ENCODE data around the gene ERC1.
"Not testable (repeated sequence)": the region's sequence is repeated elsewhere in the genome, so short reads cannot be mapped to it uniquely, and the experiment has no call there.

The ERC1 gene

DNA sequence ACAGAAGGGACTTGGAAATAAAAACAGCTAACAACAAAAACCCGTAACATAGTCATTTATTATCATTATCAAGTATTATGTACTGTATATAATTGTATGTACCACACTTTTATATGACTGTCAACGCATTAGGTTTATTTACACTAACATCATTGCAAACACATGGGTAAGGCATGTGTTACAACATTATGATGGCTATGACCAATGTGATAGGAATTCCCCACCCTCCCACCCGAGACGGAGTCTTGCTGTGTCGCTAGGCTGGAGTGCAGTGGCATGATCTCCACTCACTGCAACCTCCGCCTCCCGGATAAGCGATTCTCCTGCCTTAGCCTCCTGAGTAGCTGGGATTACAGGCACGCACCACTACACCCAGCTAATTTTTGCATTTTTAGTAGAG, 82.6 kb downstream of the ERC1 start:
- no peak for DNase-seq (ENCODE audit: low read depth in 2 of 2)

DNA sequence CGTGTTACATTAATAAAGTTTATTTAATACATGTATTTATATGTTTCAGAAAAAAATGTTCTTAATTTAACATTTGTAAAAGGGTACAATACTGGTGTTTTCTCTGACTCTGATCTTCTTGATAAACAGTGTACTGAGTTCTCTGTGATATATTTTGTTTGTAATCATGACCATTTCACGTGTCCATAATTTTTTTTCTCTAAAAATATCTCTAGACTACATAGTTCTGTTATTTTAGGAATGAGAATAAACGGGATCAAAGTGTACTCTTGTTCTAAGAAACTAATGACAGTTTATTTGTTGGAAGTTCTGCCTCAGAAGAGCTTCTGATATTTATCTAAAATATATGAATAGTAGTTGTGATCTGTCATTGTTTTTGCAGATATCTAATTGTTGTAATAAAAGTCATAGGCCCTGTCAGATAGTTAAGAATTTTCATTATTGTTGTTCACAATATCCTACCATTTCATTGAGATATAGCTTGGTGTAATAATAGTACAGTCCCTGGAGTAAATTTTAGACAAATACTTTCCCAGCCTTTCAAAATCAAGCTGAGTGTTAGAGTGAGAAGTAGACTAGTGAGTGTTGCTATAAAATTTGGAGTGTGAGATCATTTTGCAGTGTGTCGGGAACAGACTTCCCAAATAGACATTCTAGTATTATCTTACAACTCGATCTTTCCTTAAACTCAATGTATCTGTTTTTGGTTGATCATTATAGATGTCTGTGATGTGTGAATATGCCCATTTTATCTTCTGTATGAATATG, 86.2 kb downstream of the ERC1 start:
- no peak for DNase-seq (ENCODE audit: low read depth in 2 of 2)

DNA sequence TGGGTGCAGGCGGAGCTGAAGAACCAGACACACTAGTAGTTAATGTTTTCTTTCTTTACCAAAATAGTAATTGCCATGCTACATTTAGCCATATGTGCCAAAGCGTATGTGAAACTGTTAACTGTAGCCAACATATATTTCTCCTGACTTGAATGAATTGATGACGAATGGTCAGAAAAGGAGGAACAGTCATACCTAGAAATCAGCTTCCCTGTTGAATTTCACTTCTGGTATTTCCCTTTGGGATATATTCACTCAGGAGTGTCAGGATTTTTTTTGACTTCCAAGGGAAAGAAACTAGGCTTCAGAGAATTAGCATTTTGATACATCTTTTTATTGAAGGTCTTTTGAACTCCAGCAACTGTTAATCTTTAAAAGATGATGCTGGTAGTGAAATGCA, 87.0 kb downstream of the ERC1 start:
- no peak for DNase-seq (ENCODE audit: low read depth in 2 of 2)

DNA sequence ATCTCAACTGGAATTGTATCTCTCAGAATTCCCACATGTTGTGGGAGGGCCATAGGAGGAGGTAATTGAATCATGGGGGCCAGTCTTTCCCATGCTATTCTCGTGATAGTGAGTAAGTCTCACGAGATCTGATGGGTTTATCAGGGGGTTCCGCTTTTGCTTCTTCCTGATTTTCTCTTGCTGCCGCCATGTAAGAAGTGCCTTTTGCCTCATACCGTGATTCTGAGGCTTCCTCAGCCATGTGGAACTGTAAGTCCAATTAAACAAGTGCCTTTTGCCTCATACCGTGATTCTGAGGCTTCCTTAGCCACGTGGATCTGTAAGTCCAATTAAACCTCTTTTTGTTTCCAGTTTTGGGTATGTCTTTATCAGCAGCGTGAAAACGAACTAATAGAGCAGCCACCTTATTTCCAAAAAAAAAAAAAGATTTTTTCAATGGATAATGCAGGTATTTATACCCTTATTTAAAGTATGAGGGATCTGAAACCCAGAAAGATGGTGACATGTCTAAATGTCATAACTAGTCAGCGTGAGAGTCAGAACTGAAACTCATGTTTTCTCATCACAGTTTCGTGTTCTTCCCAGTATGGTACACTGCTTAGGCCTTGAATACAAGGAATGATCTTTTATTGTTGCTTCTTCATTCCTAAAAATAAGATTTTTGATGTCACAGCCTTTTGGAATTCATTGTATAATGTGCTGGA, 89.6 kb downstream of the ERC1 start:
- no peak for DNase-seq (ENCODE audit: low read depth in 2 of 2)

DNA sequence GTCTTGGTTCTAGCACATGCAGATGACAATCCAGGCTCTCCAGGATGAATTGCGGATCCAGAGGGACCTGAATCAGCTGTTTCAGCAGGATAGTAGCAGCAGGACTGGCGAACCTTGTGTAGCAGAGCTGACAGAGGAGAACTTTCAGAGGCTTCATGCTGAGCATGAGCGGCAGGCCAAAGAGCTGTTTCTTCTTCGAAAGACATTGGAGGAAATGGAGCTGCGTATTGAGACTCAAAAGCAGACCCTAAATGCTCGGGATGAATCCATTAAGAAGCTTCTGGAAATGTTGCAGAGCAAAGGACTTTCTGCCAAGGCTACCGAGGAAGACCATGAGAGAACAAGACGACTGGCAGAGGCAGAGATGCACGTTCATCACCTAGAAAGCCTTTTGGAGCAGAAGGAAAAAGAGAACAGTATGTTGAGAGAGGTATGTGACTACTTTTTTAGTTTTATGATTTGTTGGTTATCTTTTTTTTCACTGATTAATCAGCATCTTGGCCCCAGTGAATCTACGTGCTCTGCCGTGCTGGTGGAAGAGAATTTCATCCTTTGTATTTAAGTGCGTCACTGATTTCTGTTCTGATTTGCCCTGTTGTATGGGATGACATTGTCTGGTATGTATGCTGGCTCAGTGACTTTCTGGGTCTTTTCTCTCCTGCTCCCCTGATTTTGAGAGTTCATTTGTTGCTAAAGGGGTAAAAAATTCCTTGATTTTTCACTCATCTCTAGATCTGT, 92.3 kb downstream of the ERC1 start:
- DNase-seq (ENCODE audit: low read depth in 2 of 2), result no peak

DNA sequence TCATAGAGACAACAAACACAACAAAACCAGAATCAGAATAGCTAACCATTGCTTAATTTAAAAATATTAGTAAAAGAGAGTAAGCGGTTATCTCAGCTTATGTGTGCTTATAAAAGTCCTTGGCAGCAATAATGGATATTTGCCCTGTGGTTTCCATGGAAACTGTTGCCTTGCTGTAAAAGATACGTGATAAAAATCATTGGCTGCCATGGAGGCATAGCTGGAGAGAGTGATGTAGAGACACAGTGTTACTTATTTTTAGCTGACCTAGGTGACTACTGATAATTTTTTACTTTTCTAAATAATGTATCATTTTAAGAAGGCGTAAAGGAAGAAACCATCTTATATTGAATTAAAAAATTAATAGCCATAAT, 92.9 kb downstream of the ERC1 start:
- DNase-seq (ENCODE audit: low read depth in 2 of 2), result no peak

DNA sequence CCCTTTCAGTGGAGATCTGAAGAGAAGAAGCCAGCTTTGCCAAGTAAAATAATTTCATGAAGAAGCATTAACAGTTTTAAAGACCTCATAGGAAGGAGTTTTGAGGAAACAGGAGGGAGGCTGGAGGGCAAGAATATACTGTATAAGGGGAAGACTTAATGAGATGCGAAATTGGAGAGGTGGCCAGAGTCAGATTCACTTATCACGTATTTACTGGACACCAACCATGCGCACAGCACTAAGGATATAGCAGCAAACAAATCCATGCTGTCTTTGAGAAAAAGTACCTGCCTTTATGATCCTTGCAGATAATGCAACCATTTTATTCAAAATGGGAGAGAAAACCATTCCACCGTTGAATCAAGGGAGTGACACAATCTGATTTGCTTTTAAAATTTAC, 100.3 kb downstream of the ERC1 start:
- no peak for DNase-seq (ENCODE audit: low read depth in 2 of 2)

DNA sequence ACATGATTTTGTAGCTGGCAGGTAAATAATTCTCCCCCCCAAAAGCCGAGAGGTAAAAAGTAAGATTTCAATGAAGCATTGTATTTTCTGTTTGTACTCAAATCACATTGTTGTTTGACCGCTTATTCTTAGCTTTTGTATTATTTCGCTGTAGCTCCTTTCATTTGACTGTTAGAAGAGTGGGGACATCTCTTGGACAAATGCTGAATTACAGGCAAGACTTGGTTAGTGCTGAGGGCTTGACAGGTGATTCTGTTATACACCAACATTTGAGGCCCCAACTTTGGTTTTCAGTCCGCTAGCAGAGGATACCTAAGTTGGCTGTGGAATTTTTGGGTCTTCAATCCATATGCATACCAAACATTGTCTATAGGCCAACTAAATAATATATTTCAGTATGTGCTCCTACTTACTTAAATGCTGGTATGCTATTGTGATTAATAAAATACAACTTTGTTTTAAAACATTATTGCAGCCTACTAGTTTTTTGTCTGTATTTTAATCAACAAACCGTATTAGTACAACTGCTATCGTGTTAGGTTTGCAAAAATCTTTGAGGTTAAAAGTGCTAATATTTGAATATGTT, 102.2 kb downstream of the ERC1 start:
- DNase-seq (ENCODE audit: low read depth in 2 of 2), result no peak

DNA sequence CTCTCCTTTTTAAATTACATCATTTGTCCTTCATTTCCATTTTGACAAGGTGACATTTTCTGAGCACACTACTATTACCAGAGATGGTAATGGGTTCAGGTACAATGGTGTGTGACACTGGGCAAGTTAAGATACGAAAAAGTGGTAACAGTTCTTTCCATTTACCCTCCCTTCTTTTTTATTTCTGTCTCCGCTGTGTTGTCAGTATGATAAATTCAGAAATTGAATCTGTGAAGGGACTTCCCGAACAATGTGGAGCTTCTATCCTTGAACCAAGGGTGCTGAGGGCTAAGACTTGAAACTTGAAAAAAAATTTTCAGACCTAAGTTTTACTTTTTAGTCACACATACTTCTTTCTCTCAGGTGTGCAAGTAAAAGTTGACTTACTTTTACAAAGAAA, 103.7 kb downstream of the ERC1 start:
- DNase-seq (ENCODE audit: low read depth in 2 of 2), result no peak

DNA sequence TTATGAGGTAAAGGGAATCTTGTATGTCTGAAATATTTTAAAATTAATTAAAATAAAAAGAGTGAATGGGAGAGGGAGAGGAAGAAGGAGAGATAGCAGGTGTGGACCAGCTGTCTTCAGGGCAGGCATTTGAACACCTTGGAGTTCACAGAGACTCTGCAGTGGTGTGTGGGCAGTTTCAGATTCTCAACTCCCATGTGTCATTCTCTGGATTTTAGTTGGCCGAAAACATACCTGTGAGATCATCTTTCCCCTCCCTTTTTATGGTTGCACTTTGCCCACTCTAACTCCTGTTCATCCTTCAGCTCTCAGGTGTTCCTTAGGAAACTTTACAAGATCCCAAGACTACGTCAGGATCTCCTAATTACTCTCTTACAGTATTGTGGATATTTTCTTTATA, 108.1 kb downstream of the ERC1 start:
- no peak for DNase-seq (ENCODE audit: low read depth in 2 of 2)

DNA sequence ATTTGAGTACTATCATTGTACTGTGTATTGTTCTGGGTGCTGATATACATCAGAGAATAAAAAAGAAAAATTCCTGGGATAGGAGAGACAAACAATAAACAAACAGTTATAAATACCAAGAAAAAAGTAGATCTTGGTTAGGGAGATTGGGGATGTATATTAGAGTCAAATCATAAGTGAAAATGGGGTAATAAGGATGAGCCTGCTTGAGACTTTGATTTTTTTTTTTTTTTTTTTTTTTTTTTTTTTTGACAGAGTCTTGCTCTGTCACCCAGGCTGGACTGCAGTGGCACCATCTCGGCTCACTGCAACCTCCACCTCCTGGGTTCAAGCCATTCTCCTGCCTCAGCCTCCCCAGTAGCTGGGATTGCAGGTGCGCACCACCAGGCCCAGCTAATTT, 108.6 kb downstream of the ERC1 start:
- DNase-seq (ENCODE audit: low read depth in 2 of 2), result not testable (repeated sequence)

DNA sequence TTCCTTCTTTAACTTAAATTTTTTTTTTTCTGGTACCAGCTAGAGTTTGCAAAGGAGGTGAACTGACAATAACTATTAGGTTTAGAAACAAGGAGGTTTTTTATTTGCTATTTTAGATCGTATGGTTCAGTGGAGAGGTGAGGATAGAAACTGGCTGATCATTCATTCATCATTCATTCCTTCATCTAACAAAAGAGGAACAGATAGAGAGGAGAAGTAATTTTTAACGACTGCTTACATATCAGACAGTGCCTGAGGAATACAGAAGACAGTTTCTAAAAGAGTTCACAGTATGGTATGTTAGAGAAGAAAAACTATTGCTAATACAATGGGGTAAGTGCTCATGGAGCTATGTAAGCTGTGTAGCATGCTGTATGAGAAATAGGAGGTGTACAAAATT, 111.1 kb downstream of the ERC1 start:
- no peak for DNase-seq (ENCODE audit: low read depth in 2 of 2)

DNA sequence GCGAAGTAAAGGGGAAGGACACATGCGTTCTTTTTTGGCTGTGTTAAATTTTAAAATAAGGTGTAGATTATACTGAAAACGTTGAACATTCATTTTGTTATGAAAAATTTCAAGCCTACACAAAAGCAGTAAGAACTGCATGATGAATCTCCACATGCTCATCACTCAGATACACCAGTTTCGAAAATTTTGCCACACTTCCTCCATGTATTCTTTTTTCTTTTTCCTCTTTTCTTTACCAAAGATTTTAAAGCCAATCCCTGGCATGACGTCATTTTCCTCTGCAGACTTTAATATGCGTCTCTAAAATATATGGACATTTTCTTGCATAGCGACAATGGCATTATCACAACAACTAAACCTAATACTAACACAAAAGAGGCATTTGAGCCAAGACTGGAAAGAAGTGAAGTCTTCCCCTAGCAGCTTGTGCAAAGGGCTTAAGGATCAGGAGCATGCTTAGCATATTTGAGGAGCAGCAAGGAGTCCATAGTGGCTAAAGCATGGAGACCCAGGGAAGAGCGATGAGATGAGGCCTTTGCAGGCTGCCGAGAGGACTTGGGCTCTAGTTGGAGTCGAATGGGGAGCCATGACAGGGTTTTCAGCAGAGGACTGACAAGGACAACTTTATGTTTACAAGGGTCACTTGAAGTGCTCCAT, 111.9 kb downstream of the ERC1 start:
- DNase-seq (ENCODE audit: low read depth in 2 of 2), result no peak

DNA sequence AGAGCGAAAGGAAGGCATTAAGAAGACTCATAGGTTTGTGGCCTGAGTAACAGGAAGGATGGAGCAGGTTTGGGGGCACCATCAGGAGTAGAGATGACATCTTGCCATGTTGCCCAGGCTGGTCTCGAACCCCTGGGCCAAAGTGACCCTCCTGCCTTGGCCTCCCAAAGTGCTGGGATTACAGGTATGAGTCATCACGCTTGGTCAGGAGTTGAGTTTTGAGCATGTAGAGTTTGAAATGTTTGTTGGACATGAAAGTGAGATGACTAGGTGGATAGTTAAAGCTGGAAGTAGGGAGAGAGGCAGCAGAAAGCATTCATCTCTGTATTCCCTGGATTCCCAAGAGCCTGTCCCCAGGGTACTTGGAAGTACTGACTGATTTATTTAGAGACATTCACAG, 112.6 kb downstream of the ERC1 start:
- no peak for DNase-seq (ENCODE audit: low read depth in 2 of 2)

DNA sequence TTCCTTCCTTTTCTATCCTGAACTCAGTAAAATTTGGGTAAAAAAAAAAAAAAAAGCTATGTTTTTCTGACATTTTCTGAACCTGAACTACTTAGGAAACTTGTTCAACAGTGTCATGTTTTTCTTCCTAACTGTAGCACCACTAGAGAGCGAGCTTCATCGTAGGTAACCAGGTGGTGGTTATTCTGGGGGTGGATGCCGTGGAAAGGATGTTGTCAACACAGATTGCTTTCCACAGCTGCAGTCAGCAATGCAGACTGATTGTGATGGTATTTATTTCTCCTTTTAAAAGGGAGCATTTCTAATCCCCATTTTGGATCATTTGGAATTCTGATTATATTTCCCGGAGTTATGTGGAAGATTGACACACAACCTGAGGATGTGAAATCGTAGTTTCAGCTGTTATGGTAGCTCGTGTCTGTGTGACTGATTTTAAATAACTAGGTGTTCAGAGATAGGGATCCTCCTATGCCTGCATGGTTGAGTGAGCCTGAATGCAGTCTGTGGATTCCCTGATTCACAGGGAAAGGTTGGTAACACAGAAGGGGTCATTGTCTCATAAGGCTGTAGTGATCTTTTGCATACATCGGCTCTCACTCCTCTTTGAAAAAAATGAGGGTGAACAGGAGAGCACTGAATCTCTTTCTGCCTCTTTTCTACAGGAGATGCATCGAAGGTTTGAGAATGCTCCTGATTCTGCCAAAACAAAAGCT, 113.2 kb downstream of the ERC1 start:
- no peak for DNase-seq (ENCODE audit: low read depth in 2 of 2)

DNA sequence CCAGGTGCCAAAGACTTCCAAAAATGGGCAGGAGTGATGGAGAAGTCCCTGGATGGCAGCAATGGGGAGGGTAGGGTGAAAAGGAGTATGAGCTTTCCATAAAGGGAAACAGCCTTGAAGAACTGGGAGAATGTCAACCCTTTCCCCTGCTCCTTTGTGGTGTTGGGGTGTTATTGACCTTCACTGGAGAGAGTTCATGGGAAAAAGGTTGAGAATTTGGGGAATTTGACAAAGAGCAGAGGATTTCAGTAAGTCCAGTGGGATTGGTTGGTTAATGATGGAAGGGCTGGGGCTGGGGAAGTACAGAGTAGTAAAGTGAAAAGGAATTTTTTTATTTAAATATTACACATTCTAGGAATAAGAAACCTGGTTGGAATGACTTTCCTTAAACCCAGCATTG, 116.6 kb downstream of the ERC1 start:
- DNase-seq (ENCODE audit: low read depth in 2 of 2), result no peak

DNA sequence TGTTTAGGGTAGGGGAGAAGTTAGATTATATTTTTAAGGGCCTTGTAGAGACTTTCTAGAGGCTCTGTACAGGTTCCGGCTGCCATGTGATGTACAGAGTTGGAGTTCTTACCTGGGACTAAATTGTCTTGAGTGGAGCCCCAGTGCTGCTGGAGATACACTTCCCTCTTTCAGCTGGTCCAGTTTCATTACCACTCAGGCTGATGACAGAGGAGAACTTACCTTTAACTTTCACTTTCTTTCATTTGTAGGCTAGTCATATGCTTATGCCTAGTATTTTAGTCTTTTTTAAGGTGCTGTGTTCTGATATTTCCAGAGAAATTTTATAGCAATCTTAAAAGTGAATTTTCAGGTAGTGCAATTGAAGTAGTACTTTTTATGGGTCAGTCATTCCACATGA, 117.3 kb downstream of the ERC1 start:
- DNase-seq (ENCODE audit: low read depth in 2 of 2), result no peak

DNA sequence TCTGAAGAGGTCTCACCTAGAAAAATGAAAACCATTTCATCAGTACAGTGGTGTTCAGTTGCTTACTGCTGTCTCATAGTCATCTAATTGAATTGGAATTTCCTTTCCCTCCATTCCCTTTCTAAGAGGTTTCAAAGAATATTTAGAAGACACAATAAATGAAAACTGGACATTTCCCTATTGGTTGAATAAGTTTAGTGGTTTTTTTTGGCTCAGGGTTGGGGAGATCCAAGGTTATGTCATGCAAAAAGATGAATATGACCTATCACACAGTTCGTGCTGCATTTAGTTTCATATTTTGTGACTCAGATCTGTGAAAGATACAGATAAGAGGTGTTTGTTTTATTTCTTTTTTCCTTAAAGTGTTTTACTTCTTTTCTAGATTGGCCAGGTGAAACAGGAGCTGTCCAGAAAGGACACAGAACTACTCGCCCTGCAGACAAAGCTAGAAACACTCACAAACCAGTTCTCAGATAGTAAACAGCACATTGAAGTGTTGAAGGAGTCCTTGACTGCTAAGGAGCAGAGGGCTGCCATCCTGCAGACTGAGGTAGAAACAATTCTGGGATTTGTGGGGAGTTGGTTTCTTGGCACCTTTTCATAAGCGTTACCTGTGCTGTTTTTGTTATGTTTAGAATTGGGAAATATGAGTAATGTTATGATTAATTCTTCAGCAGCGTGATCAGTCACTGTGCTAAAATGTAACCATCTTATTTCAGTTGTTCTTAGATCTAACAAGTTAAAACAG, 124.6 kb downstream of the ERC1 start:
- DNase-seq (ENCODE audit: low read depth in 2 of 2), result no peak

DNA sequence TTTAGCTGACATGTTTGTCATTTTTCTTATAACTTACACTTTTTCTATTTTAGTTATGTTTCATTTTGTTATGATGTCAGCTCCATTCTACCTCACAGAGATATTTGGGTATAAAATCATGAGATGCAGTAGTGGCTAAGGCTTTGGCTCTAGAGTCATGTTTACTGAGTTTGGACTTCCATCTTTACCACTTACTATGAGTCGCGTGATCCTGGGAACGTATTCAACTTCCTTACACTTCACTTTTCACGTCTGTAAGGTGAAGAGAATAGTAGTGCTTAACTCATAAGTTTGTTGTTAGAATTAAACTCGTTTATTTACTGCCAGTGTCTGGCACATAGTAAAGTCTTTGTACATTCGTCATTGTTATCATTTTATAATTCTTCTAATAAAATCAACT, 126.3 kb downstream of the ERC1 start:
- no peak for DNase-seq (ENCODE audit: low read depth in 2 of 2)

DNA sequence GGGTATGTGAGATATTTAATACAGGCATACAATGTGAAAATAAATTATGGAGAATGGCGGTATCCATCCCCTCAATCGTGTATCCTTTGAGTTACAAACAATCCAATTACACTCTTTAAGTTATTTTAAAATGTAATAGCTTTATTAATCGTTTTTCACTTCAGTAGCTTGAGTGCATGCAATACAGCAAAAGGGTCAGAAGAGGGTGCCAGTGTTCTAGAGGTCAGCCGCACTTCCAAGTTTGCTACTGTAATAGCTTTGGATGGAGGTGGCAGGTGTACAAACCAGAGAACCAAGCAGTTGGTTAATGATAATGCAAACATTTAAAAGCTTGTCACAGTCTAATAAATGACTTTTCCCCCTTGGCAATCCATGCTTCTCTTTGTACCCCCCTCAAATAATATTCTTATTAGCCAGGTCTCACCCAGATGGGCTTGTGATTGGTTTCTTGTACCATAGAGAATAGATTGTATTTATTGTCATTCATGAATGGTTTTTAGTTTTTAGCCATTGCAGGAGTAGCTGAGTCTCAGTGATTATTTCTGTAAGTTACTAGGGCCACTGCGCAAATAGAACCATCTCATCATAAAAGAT, 127.0 kb downstream of the ERC1 start:
- peak; percentile 37 to 48 for DNase-seq (ENCODE audit: low read depth in 2 of 2)

Data from stimulated activated CD8-positive, alpha-beta memory T cell treated with anti-CD3 and anti-CD28 coated beads, Interleukin-7, amount 100 ng/mL, for 4 hours (primary cell).